HEK293 (cell line): ENCODE results near the gene GMEB2.

ENCODE experiments used
- IKZF3 ChIP-seq: fragments of 450-650 bp; IDR thresholded peaks from 2 replicates; pipeline ENCODE4 v1.5.0; 2018; ENCODE audit warnings: missing biosample characterization, mild to moderate bottlenecking, missing genetic modification characterization, moderate library complexity
- MYNN ChIP-seq: fragments of 450-650 bp; formaldehyde crosslinking; IDR thresholded peaks from 2 replicates; pipeline ENCODE4 v1.5.1; 2016; ENCODE audit warnings: missing biosample characterization, missing genetic modification characterization, borderline replicate concordance
- OSR2 ChIP-seq: fragments of 450-650 bp; formaldehyde crosslinking; IDR thresholded peaks from 2 replicates; pipeline ENCODE4 v1.5.1; 2016; ENCODE audit warnings: missing biosample characterization, missing genetic modification characterization
- REST ChIP-seq: fragments of 450-650 bp; formaldehyde crosslinking; IDR thresholded peaks from 2 replicates; pipeline ENCODE4 v1.5.1; 2016; ENCODE audit warnings: missing biosample characterization, missing genetic modification characterization
- ZBTB11 ChIP-seq: fragments of 450-650 bp; formaldehyde crosslinking; conservative IDR thresholded peaks from 2 replicates; pipeline ENCODE4 v1.5.1; 2016; ENCODE audit warnings: low read depth, missing biosample characterization, missing genetic modification characterization
- ZFP37 ChIP-seq: fragments of 450-650 bp; formaldehyde crosslinking; IDR thresholded peaks from 2 replicates; pipeline ENCODE4 v1.5.1; 2016; ENCODE audit warnings: missing biosample characterization, missing genetic modification characterization
- ZNF133 ChIP-seq: fragments of 450-650 bp; formaldehyde crosslinking; IDR thresholded peaks from 2 replicates; pipeline ENCODE4 v1.5.1; 2016; ENCODE audit warnings: missing biosample characterization, missing genetic modification characterization
- ZNF155 ChIP-seq: fragments of 450-650 bp; formaldehyde crosslinking; IDR thresholded peaks from 2 replicates; pipeline ENCODE4 v1.5.1; 2016; ENCODE audit warnings: missing biosample characterization, missing genetic modification characterization
- ZNF211 ChIP-seq: fragments of 450-650 bp; formaldehyde crosslinking; IDR thresholded peaks from 2 replicates; pipeline ENCODE4 v1.5.1; 2016; ENCODE audit warnings: low read depth, missing biosample characterization, missing genetic modification characterization
- ZNF280C ChIP-seq: fragments of 450-650 bp; formaldehyde crosslinking; IDR thresholded peaks from 2 replicates; pipeline ENCODE4 v1.5.1; 2016; ENCODE audit warnings: missing biosample characterization, missing genetic modification characterization
- ZNF292 ChIP-seq: fragments of 450-650 bp; formaldehyde crosslinking; IDR thresholded peaks from 2 replicates; pipeline ENCODE4 v1.5.1; 2016; ENCODE audit warnings: low read depth, missing biosample characterization, missing genetic modification characterization, borderline replicate concordance
- ZNF335 ChIP-seq: fragments of 450-650 bp; formaldehyde crosslinking; conservative IDR thresholded peaks from 2 replicates; pipeline ENCODE4 v1.5.1; 2016; ENCODE audit warnings: missing biosample characterization, missing genetic modification characterization
- ZNF354C ChIP-seq: fragments of 450-650 bp; formaldehyde crosslinking; IDR thresholded peaks from 2 replicates; pipeline ENCODE4 v1.5.1; 2016; ENCODE audit warnings: missing biosample characterization, missing genetic modification characterization, low read depth, borderline replicate concordance
- ZNF391 ChIP-seq: fragments of 450-650 bp; formaldehyde crosslinking; IDR thresholded peaks from 2 replicates; pipeline ENCODE4 v1.5.1; 2016; ENCODE audit warnings: low read depth, missing biosample characterization, missing genetic modification characterization, borderline replicate concordance
- ZNF404 ChIP-seq: fragments of 450-650 bp; formaldehyde crosslinking; IDR thresholded peaks from 2 replicates; pipeline ENCODE4 v1.5.1; 2017; ENCODE audit warnings: missing biosample characterization, missing genetic modification characterization
- ZNF423 ChIP-seq: fragments of 450-650 bp; formaldehyde crosslinking; IDR thresholded peaks from 2 replicates; pipeline ENCODE4 v1.5.1; 2016; ENCODE audit warnings: missing biosample characterization, missing genetic modification characterization
- ZNF433 ChIP-seq: fragments of 450-650 bp; formaldehyde crosslinking; IDR thresholded peaks from 2 replicates; pipeline ENCODE4 v1.5.1; 2016; ENCODE audit warnings: missing biosample characterization, missing genetic modification characterization, low read depth
- ZNF513 ChIP-seq: fragments of 450-650 bp; IDR thresholded peaks from 2 replicates; pipeline ENCODE4 v1.5.1; 2018; ENCODE audit warnings: missing biosample characterization, missing genetic modification characterization
- ZNF629 ChIP-seq: fragments of 450-650 bp; formaldehyde crosslinking; IDR thresholded peaks from 2 replicates; pipeline ENCODE4 v1.5.1; 2017; ENCODE audit warnings: missing biosample characterization, missing genetic modification characterization
- ZNF677 ChIP-seq: fragments of 450-650 bp; IDR thresholded peaks from 2 replicates; pipeline ENCODE4 v1.5.0; 2018; ENCODE audit warnings: missing biosample characterization, mild to moderate bottlenecking, missing genetic modification characterization, moderate library complexity
- ZNF692 ChIP-seq: fragments of 450-650 bp; formaldehyde crosslinking; IDR thresholded peaks from 2 replicates; pipeline ENCODE4 v1.5.1; 2016; ENCODE audit warnings: missing biosample characterization, missing genetic modification characterization
- ZSCAN5A ChIP-seq: fragments of 450-650 bp; formaldehyde crosslinking; IDR thresholded peaks from 2 replicates; pipeline ENCODE4 v1.5.1; 2016; ENCODE audit warnings: missing biosample characterization, missing genetic modification characterization

Gene GMEB2

GRCh38 chr20:63628246-63628975 is 1.5 kb upstream of the GMEB2 start (continued):
- TF ChIP-seq REST (tag by site-specific recombination) (peak; percentile 61; the same call in 1 of the 2 replicates), ZSCAN5A (0 out of 2 replicates have a peak, but pooled peaks have one; percentile 61), ZNF692 (peak; percentile 90), IKZF3 (tag by site-specific recombination) (peak; percentile 96), ZNF354C (tag by site-specific recombination) (0 out of 2 replicates have a peak, but pooled peaks have one; percentile 6), ZNF629 (tag by site-specific recombination) (peak; percentile 80), ZFP37 (tag by site-specific recombination) (peak; percentile 96), ZNF433 (tag by site-specific recombination) (no peak), ZNF211 (tag by site-specific recombination) (no peak; the same call in 1 of the 2 replicates), ZNF155 (tag by site-specific recombination) (no peak), ZNF513 (tag by site-specific recombination) (0 out of 2 replicates have a peak, but pooled peaks have one; percentile 8), ZNF280C (no peak), ZNF423 (tag by site-specific recombination) (no peak), ZNF404 (no peak), MYNN (no peak), ZBTB11 (peak; percentile 99), ZNF677 (tag by site-specific recombination) (no peak), ZNF133 (tag by site-specific recombination) (no peak), ZNF335 (peak; percentile 97), ZNF292 (no peak), OSR2 (tag by site-specific recombination) (peak; percentile 76), ZNF391 (tag by site-specific recombination) (0 out of 2 replicates have a peak, but pooled peaks have one; percentile 32)
